ENCODE measurements around the gene METRN. TPM values are rescaled to one million over a fixed set of nuclear protein-coding genes. Genes with fewer than 3 reads are reported as not detected.
A peak's percentile ranks its signal among the peaks of the same experiment; 100 is the strongest.

METRN gene
- polyA plus RNA-seq, 3 donors, result 0.97 to 5.4 (median 1.7) TPM

DNA sequence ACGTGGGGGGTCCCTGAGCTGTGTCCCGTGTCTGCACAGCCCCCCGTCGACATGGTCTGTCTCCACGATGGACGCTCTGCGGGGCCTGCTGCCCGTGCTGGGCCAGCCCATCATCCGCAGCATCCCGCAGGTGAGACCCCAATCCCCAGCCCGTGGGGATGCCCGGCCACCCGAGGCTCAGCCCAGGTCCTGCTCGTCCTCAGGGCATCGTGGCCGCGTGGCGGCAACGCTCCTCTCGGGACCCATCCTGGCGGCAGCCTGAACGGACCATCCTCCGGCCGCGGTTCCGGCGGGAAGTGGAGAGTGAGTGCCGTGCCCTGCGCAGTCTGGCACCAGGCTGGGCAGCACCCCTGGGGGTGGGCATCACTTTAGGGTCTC, 50.6 kb downstream of the METRN start:
- Histone ChIP-seq H3K9me3 (replicated peaks in 1 of 2; ENCODE audit: control insufficient read depth in 1 of 2, insufficient read depth in 1 of 2, low read length in 2 of 2) (no peaks in the 10 kb centered on the region), H3K4me3 (replicated peaks in 1 of 3; ENCODE audit: low read depth in 2 of 3, low read length in 3 of 3) (no peak overlapping the region), H3K36me3 (replicated peaks in 1 of 2; ENCODE audit: control insufficient read depth in 1 of 2, insufficient read depth in 2 of 2, low read length in 2 of 2) (no peaks in the 10 kb centered on the region), H3K9ac (ENCODE audit: insufficient read depth, low read length, poor library complexity, severe bottlenecking) (no peak overlapping the region), H3K27ac (ENCODE audit: low read depth in 1 of 2, low read length in 2 of 2) (no peak overlapping the region), H3K27me3 (ENCODE audit: control insufficient read depth in 2 of 2, insufficient read depth in 2 of 2, low read length in 2 of 2) (peaks cover 0 to 2% of the 10 kb centered on the region in 2 donors), H4K20me1 (ENCODE audit: insufficient read depth, low read length) (no peaks in the 10 kb centered on the region), H2AFZ (ENCODE audit: insufficient read depth, low read depth, low read length, poor library complexity, severe bottlenecking) (no peak overlapping the region), H3K4me2 (replicated peaks; ENCODE audit: extremely low read depth, low read length, poor library complexity, severe bottlenecking) (no peak overlapping the region), H3K79me2 (ENCODE audit: insufficient read depth, low read length) (no peaks in the 10 kb centered on the region), H3K4me1 (ENCODE audit: control insufficient read depth in 1 of 2, insufficient read depth in 2 of 2, low read length in 2 of 2) (no peaks in the 10 kb centered on the region)
- TF ChIP-seq, protein P1, sequence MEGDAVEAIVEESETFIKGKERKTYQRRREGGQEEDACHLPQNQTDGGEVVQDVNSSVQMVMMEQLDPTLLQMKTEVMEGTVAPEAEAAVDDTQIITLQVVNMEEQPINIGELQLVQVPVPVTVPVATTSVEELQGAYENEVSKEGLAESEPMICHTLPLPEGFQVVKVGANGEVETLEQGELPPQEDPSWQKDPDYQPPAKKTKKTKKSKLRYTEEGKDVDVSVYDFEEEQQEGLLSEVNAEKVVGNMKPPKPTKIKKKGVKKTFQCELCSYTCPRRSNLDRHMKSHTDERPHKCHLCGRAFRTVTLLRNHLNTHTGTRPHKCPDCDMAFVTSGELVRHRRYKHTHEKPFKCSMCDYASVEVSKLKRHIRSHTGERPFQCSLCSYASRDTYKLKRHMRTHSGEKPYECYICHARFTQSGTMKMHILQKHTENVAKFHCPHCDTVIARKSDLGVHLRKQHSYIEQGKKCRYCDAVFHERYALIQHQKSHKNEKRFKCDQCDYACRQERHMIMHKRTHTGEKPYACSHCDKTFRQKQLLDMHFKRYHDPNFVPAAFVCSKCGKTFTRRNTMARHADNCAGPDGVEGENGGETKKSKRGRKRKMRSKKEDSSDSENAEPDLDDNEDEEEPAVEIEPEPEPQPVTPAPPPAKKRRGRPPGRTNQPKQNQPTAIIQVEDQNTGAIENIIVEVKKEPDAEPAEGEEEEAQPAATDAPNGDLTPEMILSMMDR (IDR thresholded peaks at IDR 0.05), result no peak
- 98% methylated on average over 28 of the region's 29 CpGs for WGBS (ENCODE audit: insufficient coverage)
- Mint-ChIP-seq H3K27me3 (ENCODE audit: low read depth in 3 of 3) (peaks cover 0 to 11% (median 1%) of the 10 kb centered on the region in 3 donors), H3K9me3 (no peaks in the 10 kb centered on the region), H3K36me3 (no peaks in the 10 kb centered on the region), H3K4me3 (no peak overlapping the region), H3K27ac (peak overlapping the region in 1 of 7 donors; percentile 77), H3K4me1 (no peaks in the 10 kb centered on the region)
- DNase-seq, result no peak
- intact Hi-C loops (cut with micrococcal nuclease), result no loop called here

DNA sequence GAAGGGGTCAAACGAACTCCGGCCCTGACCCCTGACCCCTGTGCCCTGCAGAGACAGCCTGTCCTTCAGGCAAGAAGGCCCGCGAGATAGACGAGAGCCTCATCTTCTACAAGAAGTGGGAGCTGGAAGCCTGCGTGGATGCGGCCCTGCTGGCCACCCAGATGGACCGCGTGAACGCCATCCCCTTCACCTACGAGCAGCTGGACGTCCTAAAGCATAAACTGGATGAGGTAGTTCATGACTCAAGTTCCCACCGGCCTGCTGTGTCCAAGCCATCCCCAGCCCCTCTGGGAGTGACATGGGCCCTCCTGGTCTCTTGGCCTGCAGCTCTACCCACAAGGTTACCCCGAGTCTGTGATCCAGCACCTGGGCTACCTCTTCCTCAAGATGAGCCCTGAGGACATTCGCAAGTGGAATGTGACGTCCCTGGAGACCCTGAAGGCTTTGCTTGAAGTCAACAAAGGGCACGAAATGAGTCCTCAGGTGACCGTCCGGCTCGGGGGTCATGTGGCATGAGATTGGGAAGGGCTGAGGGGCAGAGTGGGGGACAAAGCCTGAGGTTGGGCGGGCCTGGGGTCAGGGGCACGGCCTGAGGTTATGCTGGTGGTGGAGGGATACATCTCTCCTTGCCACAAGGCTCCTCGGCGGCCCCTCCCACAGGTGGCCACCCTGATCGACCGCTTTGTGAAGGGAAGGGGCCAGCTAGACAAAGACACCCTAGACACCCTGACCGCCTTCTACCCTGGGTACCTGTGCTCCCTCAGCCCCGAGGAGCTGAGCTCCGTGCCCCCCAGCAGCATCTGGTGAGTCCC, 51.3 kb downstream of the METRN start:
- Histone ChIP-seq H3K4me2 (replicated peaks; ENCODE audit: extremely low read depth, low read length, poor library complexity, severe bottlenecking) (no peak overlapping the region), H3K9ac (ENCODE audit: insufficient read depth, low read length, poor library complexity, severe bottlenecking) (no peak overlapping the region), H3K4me3 (replicated peaks in 1 of 3; ENCODE audit: low read depth in 2 of 3, low read length in 3 of 3) (no peak overlapping the region), H3K36me3 (replicated peaks in 1 of 2; ENCODE audit: control insufficient read depth in 1 of 2, insufficient read depth in 2 of 2, low read length in 2 of 2) (no peaks in the 10 kb centered on the region), H3K27me3 (ENCODE audit: control insufficient read depth in 2 of 2, insufficient read depth in 2 of 2, low read length in 2 of 2) (peaks cover 0 to 2% of the 10 kb centered on the region in 2 donors), H4K20me1 (ENCODE audit: insufficient read depth, low read length) (no peaks in the 10 kb centered on the region), H3K9me3 (replicated peaks in 1 of 2; ENCODE audit: control insufficient read depth in 1 of 2, insufficient read depth in 1 of 2, low read length in 2 of 2) (no peaks in the 10 kb centered on the region), H3K79me2 (ENCODE audit: insufficient read depth, low read length) (no peaks in the 10 kb centered on the region), H2AFZ (ENCODE audit: insufficient read depth, low read depth, low read length, poor library complexity, severe bottlenecking) (no peak overlapping the region), H3K4me1 (ENCODE audit: control insufficient read depth in 1 of 2, insufficient read depth in 2 of 2, low read length in 2 of 2) (no peaks in the 10 kb centered on the region), H3K27ac (ENCODE audit: low read depth in 1 of 2, low read length in 2 of 2) (no peak overlapping the region)
- intact Hi-C loops (cut with micrococcal nuclease), result no loop called here
- Mint-ChIP-seq H3K36me3 (no peaks in the 10 kb centered on the region), H3K9me3 (no peaks in the 10 kb centered on the region), H3K4me3 (no peak overlapping the region), H3K27me3 (ENCODE audit: low read depth in 3 of 3) (peaks cover 0 to 11% (median 1%) of the 10 kb centered on the region in 3 donors), H3K4me1 (no peaks in the 10 kb centered on the region), H3K27ac (peak overlapping the region in 1 of 7 donors; percentile 33)
- WGBS (ENCODE audit: insufficient coverage), result 93% methylated on average over 23 of the region's 29 CpGs
- TF ChIP-seq, protein P1 (IDR thresholded peaks at IDR 0.05), result no peak
- DNase-seq, result no peak
